Activated CD4-positive, alpha-beta T cell treated with anti-CD3 and anti-CD28 coated beads, Interleukin-2, amount 50 U/mL, for 1 hour (primary cell): ENCODE data around the gene SF3B1.
"Not testable (repeated sequence)": the region's sequence is repeated elsewhere in the genome, so short reads cannot be mapped to it uniquely, and the experiment has no call there.

Experiments used
- DNase-seq: peaks from one replicate; pipeline ENCODE4 v3.0.0-alpha.2; 2020

The SF3B1 gene

GRCh38 chr2:197434541-197435513 is at the start of gene SF3B1:
SF3B1 (minus strand) TSS chr2:197435028; CDS start chr2:197434999, 29 bp downstream.
- DNase-seq = peak; percentile 99

GRCh38 chr2:197484248-197484647 is 49.4 kb upstream of the SF3B1 start:
- not testable (repeated sequence) for DNase-seq

GRCh38 chr2:197480165-197481036 is 45.6 kb upstream of the SF3B1 start:
- DNase-seq = no peak

- no peak for DNase-seq
Observed at GRCh38 chr2:197477797-197478196, 43.0 kb upstream of the SF3B1 start.

GRCh38 chr2:197472166-197472565 is 37.3 kb upstream of the SF3B1 start:
- DNase-seq = no peak

GRCh38 chr2:197464175-197464574 is 29.3 kb upstream of the SF3B1 start:
- no peak for DNase-seq

- DNase-seq = no peak
Observed at GRCh38 chr2:197461057-197461456, 26.2 kb upstream of the SF3B1 start.

- DNase-seq = no peak
Observed at GRCh38 chr2:197460649-197461048, 25.8 kb upstream of the SF3B1 start.

- no peak for DNase-seq
Observed at GRCh38 chr2:197455428-197455827, 20.6 kb upstream of the SF3B1 start.

GRCh38 chr2:197454923-197455322 is 20.1 kb upstream of the SF3B1 start:
- DNase-seq = no peak

- no peak for DNase-seq
Observed at GRCh38 chr2:197453914-197454398, 19.1 kb upstream of the SF3B1 start.

- DNase-seq = peak; percentile 97
Observed at GRCh38 chr2:197453123-197453913, 18.5 kb upstream of the SF3B1 start, which contains the start of gene COQ10B. COQ10B (plus strand) TSS chr2:197453552; CDS start chr2:197453561, 9 bp downstream.

GRCh38 chr2:197452754-197453122 is 17.9 kb upstream of the SF3B1 start:
- DNase-seq = no peak

- not testable (repeated sequence) for DNase-seq
Observed at GRCh38 chr2:197450935-197451358, 16.1 kb upstream of the SF3B1 start.

GRCh38 chr2:197450465-197450864 is 15.6 kb upstream of the SF3B1 start:
- DNase-seq = no peak

- DNase-seq = no peak
Observed at GRCh38 chr2:197446844-197447243, 12.0 kb upstream of the SF3B1 start.

- no peak for DNase-seq
Observed at GRCh38 chr2:197445746-197446145, 10.9 kb upstream of the SF3B1 start.

GRCh38 chr2:197442857-197443256 is 8.0 kb upstream of the SF3B1 start:
- DNase-seq = no peak

GRCh38 chr2:197437380-197437779 is 2.6 kb upstream of the SF3B1 start:
- no peak for DNase-seq

- DNase-seq = no peak
Observed at GRCh38 chr2:197435598-197436420, 981 bp upstream of the SF3B1 start.

GRCh38 chr2:197433780-197434438 is 919 bp downstream of the SF3B1 start:
- DNase-seq = no peak
